Measurements from ENCODE around the gene PPM1A.

GRCh38 chr14:60212503-60213371 lies 36.3 kb upstream of the PPM1A start:
- no peak for TF ChIP-seq CTCF (conservative IDR thresholded peaks at IDR 0.05; ENCODE audit: low read length)
- no peak for TF ChIP-seq EZH2phosphoT487 (IDR thresholded peaks at IDR 0.05; ENCODE audit: borderline replicate concordance)

Measured in Loucy (cell line).